ENCODE data around the gene PUM2.
A peak's percentile ranks its signal among the peaks of the same experiment; 100 is the strongest.
"Not testable (repeated sequence)": the region's sequence is repeated elsewhere in the genome, so short reads cannot be mapped to it uniquely, and the experiment has no call there.

The PUM2 gene

GRCh38 chr2:20288642-20289340 is 61.9 kb downstream of the PUM2 start:
- DNase-seq = peak; percentile 70

- no peak for DNase-seq
These were observed 67.6 kb downstream of the PUM2 start for GRCh38 chr2:20282916-20283592.

- DNase-seq = no peak
These were observed 68.8 kb downstream of the PUM2 start for GRCh38 chr2:20281876-20282275.

- no peak for DNase-seq
These were observed 77.6 kb downstream of the PUM2 start for GRCh38 chr2:20273042-20273441.

GRCh38 chr2:20268317-20268716 is 82.3 kb downstream of the PUM2 start:
- DNase-seq = not testable (repeated sequence)

GRCh38 chr2:20267529-20267928 is 83.1 kb downstream of the PUM2 start:
- DNase-seq = no peak

GRCh38 chr2:20264629-20265028 is 86.0 kb downstream of the PUM2 start:
- DNase-seq = no peak

GRCh38 chr2:20257411-20257810 is 93.2 kb downstream of the PUM2 start:
- no peak for DNase-seq

- no peak for DNase-seq
These were observed 95.9 kb downstream of the PUM2 start for GRCh38 chr2:20254731-20255130.

- DNase-seq = no peak
These were observed 100.2 kb downstream of the PUM2 start for GRCh38 chr2:20250436-20250835.

GRCh38 chr2:20249170-20249569 is 101.5 kb downstream of the PUM2 start:
- DNase-seq = no peak

GRCh38 chr2:20247084-20247483 is 103.6 kb downstream of the PUM2 start:
- DNase-seq = no peak

GRCh38 chr2:20243637-20244036 is 107.0 kb downstream of the PUM2 start:
- not testable (repeated sequence) for DNase-seq

GRCh38 chr2:20242727-20243377 is 107.8 kb downstream of the PUM2 start:
- DNase-seq = no peak

GRCh38 chr2:20241973-20242726 is 108.5 kb downstream of the PUM2 start:
- no peak for DNase-seq

- DNase-seq = not testable (repeated sequence)
These were observed 110.4 kb downstream of the PUM2 start for GRCh38 chr2:20240291-20240690.

GRCh38 chr2:20236496-20236895 is 114.1 kb downstream of the PUM2 start:
- DNase-seq = no peak

- no peak for DNase-seq
These were observed 114.9 kb downstream of the PUM2 start for GRCh38 chr2:20235655-20236305.

- not testable (repeated sequence) for DNase-seq
These were observed 116.0 kb downstream of the PUM2 start for GRCh38 chr2:20234597-20234996.

GRCh38 chr2:20232837-20233207 is 117.8 kb downstream of the PUM2 start:
- DNase-seq = no peak

- DNase-seq = peak; percentile 78
These were observed 119.0 kb downstream of the PUM2 start for GRCh38 chr2:20231598-20232026.

- no peak for DNase-seq
These were observed 119.5 kb downstream of the PUM2 start for GRCh38 chr2:20231159-20231558.

- DNase-seq = no peak
These were observed 120.6 kb downstream of the PUM2 start for GRCh38 chr2:20230114-20230425.
